Right renal pelvis (tissue), 4 donors: ENCODE measurements around the gene PGGHG. TPM values are rescaled to one million over a fixed set of nuclear protein-coding genes. Genes with fewer than 3 reads are reported as not detected.
"Not testable (repeated sequence)": the region's sequence is repeated elsewhere in the genome, so short reads cannot be mapped to it uniquely, and the experiment has no call there.

Experiments
- DNase-seq, 4 donors: peaks; one replicate each; pipeline ENCODE4 v3.0.0-alpha.2; 2013; ENCODE audit warnings: low read depth in 4 of 4, low spot score in 3 of 4, missing footprints in 1 of 4
- polyA plus RNA-seq, 4 donors: library from polyadenylated mRNA; unstranded; fragments of 120-200 nt; gene quantifications; one replicate each; pipeline ENCODE4 v1.2.1, GENCODE V29; 2013; ENCODE audit not compliant: insufficient read length in 4 of 4

The PGGHG gene
- polyA plus RNA-seq, 4 donors = 14.8 to 25.7 (median 19.4) TPM

DNA sequence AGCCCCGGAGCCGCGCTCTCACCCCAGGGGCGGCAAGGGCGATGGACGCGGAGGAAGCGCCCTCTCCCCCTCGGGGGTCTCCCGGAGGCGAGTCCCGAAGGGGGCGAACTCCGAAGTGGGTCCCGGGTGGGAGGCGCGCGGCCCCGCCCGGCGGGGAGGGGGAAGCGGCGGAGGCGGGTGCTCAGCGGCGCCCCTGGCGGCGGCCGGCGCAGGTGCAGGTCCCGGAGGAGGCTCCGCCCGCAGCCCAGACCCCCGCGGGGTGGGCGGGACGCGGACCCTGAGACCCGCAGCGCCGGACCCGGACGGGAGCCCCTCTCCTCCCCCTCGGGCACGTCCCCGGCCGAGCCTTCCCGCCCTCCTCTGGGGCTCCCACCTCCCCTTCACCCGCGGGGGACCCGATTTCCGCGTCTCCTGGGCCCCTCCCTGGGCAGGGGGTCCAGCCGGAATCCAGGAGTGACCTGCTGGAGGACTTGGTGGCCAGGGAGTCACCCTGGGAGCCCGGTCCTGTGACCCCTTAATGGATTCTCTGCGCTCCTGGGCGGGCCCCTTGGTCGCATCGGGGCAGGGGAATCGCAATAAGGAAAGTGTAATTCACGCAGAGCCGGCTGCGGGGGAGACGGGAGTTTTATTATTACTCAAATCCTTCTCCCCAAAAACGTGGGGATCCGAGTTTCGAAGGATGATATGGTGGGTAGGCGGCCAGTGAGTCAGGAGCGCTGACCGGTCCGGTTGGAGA lies 22.3 kb downstream of the PGGHG start:
- DNase-seq = not testable (repeated sequence)

DNA sequence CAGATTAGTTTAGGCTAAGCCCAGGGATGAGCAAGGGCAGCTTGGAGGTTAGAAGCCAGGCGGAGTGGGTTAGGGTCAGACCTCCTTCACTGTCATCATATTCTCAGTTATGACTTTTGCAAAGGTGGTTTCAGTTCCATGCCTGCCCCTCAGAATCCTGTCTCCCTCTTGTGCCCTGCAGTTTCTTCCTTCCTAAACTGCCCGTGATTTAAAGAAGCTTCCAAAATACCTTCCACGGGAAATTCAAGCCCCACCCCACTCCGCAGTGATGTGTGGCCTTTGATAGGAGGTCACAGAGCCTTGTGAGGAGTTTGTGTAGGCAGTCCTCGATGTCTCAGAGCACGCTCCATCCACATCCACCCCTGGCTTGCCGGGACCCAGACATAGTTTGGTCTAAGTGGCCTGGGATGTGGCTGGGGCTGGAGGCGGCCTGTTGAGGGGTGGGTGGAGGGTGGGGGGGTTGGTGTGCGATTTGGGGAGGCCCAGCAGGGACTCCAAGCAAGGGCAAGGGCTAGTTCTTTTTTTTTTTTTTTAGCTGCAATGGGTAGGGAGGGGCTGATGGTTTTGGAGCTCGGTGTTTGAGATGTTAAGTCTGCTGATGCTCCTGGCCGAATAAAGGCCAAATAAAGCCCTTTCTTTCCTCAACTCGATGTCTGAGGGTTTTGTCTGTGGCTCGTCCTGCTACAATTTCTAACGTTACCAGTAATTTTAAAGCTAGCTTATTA lies 23.3 kb downstream of the PGGHG start:
- DNase-seq = no peak

DNA sequence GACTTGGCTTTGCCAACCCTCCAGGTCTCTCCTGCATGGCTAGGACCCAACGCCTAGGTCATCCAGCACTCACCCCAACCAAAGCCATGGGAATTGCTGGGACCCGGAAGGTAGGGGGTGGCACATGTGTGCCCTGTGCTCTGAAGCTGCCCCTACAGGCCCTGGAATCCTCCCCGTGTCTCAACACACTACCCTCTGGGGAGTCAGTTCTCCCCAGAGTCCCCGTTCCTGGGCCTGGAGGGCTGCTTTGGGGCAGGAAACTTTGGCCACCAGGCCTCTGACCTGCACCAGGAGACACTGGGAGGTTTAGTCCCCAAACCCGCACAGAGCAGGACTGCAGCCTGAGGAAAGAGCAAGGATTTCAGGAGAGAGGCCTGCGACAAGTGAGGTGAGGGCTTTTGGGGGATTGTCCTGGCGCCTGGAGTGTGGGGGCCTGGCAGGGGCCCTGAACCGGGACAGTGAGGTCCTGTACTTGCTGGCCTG lies 24.4 kb downstream of the PGGHG start:
- no peak for DNase-seq

DNA sequence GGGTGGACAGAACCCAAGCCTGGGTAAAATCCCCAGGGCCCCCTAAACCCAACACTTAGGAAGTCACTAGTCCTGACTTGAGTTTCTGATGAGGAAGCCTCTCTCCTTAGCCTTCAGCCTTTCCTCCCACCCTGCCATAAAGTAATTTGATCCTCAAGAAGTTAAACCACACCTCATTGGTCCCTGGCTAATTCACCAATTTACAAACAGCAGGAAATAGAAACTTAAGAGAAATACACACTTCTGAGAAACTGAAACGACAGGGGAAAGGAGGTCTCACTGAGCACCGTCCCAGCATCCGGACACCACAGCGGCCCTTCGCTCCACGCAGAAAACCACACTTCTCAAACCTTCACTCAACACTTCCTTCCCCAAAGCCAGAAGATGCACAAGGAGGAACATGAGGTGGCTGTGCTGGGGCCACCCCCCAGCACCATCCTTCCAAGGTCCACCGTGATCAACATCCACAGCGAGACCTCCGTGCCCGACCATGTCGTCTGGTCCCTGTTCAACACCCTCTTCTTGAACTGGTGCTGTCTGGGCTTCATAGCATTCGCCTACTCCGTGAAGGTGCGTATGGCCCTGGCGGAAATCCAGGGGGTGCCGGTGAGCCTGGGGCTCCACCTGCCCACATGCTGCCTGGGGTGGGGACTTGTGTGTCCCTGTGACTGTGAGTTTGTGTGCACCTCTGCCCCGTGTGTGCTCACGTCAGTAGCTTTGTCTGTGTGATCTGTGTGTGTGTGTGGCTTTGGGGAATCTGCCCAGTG lies 25.0 kb downstream of the PGGHG start, which contains the start of gene IFITM1:
Gene IFITM1 (plus strand): TSS at position 254 of the 767 bp plus-strand sequence. CDS start 131 bp downstream, at position 385.
- peak in 1 of 4 donors; percentile 78 for DNase-seq

DNA sequence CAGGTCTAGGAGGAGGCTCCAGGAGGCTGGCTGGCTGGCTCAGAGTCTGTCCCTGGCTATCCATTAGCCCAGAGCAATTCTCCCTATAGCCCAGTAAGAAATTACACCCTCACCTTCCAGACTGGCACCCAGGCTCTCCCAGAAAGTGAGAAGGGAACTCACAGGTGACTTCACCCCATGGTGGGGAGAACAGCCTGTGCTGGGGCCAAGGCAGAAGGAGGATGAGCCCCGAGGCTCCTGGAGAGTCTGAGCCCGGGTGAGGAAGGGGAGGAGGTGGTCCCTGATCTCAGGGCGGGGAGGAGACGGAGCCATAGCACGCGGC lies 25.6 kb downstream of the PGGHG start:
- DNase-seq = not testable (repeated sequence)

DNA sequence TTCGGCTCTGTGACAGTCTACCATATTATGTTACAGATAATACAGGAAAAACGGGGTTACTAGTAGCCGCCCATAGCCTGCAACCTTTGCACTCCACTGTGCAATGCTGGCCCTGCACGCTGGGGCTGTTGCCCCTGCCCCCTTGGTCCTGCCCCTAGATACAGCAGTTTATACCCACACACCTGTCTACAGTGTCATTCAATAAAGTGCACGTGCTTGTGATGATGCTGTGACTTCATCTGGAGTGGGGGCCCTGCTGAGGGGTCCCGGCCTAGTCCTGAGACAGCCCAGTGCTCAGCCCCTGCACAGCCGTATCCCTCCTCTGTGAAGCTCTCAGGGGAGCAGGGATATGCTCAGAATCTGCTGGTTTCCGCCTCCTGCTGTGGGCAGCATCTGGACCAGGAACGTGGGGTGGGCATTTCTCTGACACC lies 26.1 kb downstream of the PGGHG start:
- no peak for DNase-seq

DNA sequence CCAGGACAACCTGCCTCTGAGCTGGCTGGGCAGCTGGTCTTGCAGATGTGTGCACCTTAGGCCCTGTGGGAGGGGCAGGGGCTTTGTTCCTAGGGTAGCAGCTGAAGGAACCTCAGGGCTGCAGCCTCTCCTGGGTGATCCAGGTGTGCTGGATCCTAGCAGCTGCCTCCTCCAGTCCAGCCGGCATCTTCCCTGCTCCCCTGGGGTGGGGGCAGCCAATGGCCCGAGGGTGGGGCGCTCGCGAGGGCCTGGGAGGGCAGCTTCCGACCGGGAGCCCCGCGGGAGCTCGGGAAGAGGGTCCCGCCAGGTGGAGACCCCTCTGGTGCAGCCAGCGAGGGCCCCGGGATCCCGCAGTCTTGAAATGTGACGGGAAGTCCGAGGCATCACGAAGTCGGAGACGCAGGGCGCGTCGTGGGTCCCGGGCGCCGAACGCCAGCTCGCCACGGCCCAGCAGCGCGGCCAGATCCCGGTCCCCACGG lies 26.6 kb downstream of the PGGHG start:
- no peak for DNase-seq

DNA sequence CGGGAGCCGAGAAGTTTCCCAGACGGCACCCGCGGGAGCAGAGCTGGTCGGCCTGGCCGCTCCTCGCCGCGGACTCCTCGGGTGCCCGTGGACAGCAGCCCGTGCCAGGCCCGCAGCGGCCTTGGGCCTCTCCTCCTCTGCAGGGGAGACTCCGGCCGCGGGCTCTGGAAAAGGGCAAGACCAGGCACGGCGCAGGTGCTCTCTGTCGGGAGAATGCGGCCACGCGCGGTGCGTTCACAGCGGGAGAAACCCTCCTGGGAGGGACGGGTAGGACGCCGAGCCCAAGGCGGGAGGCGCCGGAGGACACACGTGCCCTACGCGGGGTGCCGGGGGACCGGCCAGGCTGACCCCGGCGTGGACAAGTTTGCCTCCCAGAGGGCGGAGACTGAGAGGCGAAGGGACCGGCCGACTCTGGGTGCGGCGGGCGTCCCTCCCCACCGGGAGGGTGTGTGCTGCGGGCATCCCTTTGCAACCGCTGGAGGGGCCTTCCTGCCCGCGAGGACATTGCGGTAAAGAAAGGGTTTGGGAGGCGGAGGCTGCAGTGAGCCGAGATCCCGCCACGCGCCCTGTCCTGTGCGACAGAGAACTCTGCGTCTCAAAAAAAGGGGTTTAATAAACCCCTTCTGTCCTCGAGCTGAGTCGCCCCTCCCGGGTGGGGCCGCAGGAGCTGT lies 27.2 kb downstream of the PGGHG start:
- DNase-seq = no peak

DNA sequence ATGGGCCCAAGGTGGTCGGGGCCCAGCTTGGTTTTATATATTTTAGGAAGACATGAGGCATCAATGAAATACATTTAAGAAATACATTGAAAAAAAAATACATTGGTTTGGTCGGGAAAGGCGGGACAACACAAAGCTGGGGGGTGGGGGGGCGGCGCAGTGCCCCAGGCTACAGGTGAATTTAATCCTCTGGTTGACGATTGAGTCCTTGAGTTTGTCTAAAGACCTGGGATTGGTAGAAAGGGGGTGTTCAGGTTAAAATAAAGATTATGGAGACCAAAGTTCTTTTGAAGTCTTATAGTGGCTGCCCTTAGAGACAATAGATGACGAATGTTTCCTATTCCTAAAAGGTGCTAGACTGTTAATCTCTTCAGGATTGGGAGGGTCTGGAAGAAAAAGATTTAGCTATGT lies 28.0 kb downstream of the PGGHG start:
- no peak for DNase-seq

DNA sequence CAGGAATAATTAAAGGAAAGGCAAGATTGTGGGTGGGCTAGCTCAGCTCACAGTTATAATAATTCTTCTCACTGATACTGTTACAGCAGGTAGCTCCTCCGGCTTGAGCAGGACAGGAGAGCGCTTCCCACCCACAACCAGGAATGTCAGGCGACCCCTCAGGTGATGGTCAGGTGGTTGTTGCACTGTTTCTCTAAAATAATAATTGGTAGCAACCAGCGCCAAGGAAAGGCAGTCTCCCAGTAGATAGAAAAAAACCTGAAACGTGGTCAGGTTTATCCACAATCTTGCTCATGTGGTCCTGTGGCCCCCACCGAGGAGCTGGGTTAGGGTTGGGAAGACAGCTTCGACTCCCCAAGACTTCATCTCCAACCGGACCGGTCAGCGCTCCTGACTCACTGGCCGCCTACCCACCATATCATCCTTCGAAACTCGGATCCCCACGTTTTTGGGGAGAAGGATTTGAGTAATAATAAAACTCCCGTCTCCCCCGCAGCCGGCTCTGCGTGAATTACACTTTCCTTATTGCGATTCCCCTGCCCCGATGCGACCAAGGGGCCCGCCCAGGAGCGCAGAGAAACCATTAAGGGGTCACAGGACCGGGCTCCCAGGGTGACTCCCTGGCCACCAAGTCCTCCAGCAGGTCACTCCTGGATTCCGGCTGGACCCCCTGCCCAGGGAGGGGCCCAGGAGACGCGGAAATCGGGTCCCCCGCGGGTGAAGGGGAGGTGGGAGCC lies 28.9 kb downstream of the PGGHG start:
- not testable (repeated sequence) for DNase-seq

DNA sequence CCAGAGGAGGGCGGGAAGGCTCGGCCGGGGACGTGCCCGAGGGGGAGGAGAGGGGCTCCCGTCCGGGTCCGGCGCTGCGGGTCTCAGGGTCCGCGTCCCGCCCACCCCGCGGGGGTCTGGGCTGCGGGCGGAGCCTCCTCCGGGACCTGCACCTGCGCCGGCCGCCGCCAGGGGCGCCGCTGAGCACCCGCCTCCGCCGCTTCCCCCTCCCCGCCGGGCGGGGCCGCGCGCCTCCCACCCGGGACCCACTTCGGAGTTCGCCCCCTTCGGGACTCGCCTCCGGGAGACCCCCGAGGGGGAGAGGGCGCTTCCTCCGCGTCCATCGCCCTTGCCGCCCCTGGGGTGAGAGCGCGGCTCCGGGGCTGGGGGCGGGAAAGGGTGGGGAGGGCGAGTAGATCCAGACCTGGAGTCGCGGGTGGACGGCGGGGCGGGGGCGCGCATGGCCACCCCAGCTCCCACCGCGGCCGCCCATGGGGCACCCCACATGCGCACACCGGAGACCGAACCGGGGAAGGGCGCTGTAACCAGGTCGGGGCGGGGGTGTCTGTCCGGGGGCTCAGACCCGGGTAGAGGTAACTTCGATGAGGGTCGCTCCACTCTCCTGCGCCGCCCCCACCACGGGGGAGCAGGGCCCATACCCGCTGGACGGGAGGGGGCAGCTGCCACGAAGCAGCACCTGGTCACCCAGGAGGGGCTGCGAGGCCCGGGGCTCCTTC lies 29.6 kb downstream of the PGGHG start:
- not testable (repeated sequence) for DNase-seq

DNA sequence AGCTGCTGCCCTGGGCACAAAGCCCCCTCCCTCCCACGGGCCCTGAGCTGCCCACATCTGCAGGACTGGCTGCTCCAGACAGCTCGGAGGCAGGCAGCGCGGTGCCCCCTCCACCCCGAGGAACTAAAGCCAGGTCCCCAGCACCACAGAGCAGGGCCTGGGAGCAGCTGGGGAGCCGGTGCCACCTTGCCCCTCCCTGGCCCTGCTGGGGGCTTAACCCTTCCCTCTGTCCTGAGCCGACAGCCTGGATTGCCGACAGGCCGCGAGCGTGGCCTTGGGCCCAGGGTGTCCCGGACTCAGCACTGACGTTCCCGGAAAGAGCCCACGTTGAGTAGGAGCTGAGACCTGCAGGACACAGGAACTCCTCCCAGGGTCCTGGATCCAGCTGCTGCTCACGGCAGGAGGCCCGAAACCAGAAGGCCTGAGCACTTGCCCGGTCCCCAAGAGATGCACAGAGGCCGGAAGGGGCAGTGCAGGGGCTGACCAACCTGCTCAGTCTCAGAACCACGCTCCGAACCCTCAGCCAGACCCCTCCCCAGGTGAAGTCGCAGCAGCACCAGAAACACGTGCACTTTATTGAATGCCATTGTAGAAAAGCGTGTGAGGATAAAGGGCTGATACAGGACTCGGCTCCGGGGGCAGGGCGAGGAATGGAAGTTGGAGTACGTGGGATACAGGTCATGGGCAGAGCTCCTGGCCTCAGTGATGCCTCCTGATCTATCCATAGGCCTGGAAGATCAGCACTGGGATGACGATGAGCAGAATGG lies 30.4 kb downstream of the PGGHG start:
- DNase-seq = not testable (repeated sequence)

DNA sequence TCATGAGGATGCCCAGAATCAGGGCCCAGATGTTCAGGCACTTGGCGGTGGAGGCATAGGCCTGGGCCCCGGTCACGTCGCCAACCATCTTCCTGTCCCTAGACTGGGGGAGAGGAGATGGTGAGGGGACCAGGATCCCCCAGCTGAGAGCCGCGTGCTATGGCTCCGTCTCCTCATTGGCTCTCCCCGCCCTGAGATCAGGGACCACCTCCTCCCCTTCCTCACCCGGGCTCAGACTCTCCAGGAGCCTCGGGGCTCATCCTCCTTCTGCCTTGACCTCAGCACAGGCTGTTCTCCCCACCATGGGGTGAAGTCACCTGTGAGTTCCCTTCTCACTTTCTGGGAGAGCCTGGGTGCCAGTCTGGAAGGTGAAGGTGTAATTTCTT lies 31.0 kb downstream of the PGGHG start:
- DNase-seq = not testable (repeated sequence)

DNA sequence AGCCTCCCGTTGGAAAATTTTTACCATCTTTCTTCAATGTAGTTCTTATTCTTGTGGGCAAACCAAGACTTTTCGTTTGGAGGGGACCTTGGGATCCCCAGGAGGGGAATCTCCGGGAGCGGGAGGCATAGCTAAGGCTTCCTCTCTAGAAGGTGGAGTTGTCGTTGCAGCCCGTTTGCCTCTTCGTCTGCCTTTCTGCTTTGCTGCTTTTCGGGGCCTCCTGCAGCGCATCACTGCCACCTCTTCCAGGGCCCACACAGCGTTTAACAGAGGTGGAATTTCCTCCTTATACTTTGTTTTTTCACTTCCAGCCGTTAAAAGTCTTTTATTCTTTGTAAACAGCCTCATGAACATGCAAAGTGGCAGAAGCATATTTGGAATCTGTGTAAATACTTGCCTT lies 35.2 kb downstream of the PGGHG start:
- DNase-seq = no peak

DNA sequence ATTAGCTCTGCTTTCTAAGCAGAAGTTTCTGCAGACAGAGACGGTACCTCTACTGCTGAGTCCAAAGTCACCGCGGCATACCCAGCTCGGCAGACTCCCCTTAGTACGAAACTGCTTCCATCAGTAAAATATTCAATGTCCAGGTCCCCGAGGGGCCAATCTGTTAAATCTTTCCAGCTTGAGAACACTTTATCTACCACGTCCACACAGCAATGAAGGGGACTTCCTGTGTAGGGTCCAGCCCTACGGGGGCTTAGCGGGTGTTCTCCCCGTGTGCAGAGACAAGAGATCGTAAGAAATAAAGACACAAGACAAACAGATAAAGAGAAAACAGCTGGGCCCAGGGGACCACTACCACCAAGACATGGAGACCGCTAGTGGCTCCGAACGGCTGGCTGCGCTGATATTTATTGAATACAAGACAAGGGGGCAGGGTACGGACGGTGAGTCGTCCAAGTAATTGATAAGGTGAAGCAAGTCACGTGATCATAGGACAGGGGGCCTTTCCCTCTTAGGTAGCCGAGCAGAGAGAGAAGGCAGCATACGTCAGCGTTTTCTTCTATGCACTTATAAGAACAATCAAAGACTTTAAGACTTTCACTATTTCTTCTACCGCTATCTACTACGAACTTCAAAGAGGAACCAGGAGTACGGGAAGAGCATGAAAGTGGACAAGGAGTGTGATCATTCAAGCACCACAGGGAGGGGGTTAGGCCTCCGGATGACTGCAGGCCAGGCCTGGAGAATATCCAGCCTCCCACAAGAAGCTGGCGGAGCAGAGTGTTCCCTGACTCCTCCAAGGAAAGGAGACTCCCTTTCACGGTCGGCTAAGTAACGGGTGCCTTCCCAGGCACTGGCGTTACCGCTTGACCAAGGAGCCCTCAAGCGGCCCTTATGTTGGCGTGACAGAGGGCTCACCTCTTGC lies 35.9 kb downstream of the PGGHG start:
- DNase-seq = not testable (repeated sequence)

DNA sequence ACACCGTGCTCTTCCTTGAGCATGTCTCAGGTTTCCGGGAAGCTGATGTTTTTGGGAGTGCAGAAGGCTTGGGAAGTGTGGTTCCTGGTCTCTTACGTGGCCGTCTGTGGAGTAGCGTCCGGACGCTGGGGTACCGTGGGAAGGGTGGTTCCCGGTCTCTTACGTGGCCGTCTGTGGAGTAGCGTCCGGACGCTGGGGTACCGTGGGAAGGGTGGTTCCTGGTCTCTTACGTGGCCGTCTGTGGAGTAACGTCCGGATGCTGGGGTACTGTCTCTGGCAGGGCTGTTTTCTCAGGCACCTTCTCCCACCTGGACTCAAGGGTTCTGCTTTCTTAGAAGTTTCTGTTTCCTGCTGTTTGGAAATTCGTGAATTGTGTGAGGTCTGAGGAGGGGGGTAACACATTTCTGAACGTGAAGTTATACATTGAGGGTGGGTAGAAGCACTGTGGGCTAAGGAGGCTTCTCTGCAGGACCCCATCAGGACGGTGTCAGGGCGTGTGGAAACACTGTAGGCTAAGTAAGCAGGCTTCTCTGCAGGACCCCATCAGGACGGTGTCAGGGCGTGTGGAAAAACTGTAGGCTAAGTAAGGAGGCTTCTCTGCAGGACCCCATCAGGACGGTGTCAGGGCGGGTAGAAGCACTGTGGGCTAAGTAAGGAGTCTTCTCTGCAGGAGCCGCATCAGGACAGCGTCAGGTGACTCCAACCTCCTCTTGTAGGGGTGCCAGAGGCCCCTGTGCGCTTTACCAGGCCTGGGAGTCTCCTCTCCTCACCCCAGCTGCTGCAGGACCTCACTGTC lies 37.1 kb downstream of the PGGHG start:
- no peak for DNase-seq

DNA sequence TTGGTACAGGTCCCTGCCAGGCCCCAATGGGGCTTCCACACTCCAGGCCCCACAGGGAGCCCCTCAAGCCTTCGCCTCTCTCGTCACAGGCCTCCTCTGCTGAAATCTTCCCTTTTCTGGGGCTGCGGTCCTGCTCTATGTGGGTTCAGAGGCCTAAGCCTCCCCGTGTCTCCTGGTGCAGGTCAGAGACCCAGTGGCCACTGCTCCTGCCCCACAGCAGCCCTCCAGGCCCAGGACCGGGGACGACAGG lies 37.6 kb downstream of the PGGHG start:
- no peak for DNase-seq
